KMS-11 (cell line): Measurements from ENCODE around the gene MAP3K15.

Source experiments
- H2AFZ ChIP-seq: fragments of 200-600 bp; sonication (generic); 2 replicates; pipeline ENCODE4 v1.6.1; 2016; ENCODE audit warnings: antibody characterized with exemption, mixed run types, low read depth
- H3K27ac ChIP-seq: fragments of 200-600 bp; sonication (generic); 2 replicates; pipeline ENCODE4 v1.6.1; 2016; ENCODE audit warnings: mild to moderate bottlenecking, mixed run types
- H3K27me3 ChIP-seq: fragments of 200-600 bp; sonication (generic); 2 replicates; pipeline ENCODE4 v1.6.1; 2017; ENCODE audit warnings: mild to moderate bottlenecking, low read depth, mixed run types, moderate library complexity; ENCODE audit not compliant: insufficient read depth
- H3K36me3 ChIP-seq: fragments of 200-600 bp; sonication (generic); 2 replicates; pipeline ENCODE4 v1.6.1; 2017; ENCODE audit warnings: mild to moderate bottlenecking, mixed run types; ENCODE audit not compliant: insufficient read depth
- H3K4me1 ChIP-seq: fragments of 200-600 bp; sonication (generic); 2 replicates; pipeline ENCODE4 v1.6.1; 2016; ENCODE audit warnings: mild to moderate bottlenecking, low read depth, mixed run types; ENCODE audit not compliant: poor library complexity, severe bottlenecking
- H3K4me2 ChIP-seq: fragments of 200-600 bp; sonication (generic); 2 replicates; pipeline ENCODE4 v1.7.0; 2016; ENCODE audit warnings: mild to moderate bottlenecking, mixed run types
- H3K4me3 ChIP-seq: fragments of 200-600 bp; sonication (generic); IDR thresholded peaks from 2 replicates; pipeline ENCODE4 v1.6.1; 2017; ENCODE audit warnings: low read depth, low read length, mixed read lengths; ENCODE audit not compliant: insufficient read depth
- H3K79me2 ChIP-seq: fragments of 200-600 bp; sonication (generic); 2 replicates; pipeline ENCODE4 v1.6.1; 2016; ENCODE audit warnings: low read depth, mixed run types; ENCODE audit not compliant: insufficient read depth
- H3K9ac ChIP-seq: fragments of 200-600 bp; sonication (generic); 2 replicates; pipeline ENCODE4 v1.6.1; 2016; ENCODE audit warnings: mild to moderate bottlenecking, mixed run types
- H4K20me1 ChIP-seq: fragments of 200-600 bp; sonication (generic); 2 replicates; pipeline ENCODE4 v1.6.1; 2016; ENCODE audit warnings: mild to moderate bottlenecking, mixed run types; ENCODE audit not compliant: insufficient read depth
- CTCF ChIP-seq: fragments of 200-600 bp; sonication (generic); conservative IDR thresholded peaks from 2 replicates; pipeline ENCODE4 v1.6.1; 2017; ENCODE audit warnings: low read depth, mild to moderate bottlenecking, antibody characterized with exemption, low read length, moderate library complexity, mixed read lengths

The MAP3K15 gene

GRCh38 chrX:19373351-19373891 is 141.9 kb downstream of the MAP3K15 start:
- H3K4me3 ChIP-seq = no peak overlapping the region

GRCh38 chrX:19372547-19373331 is 142.6 kb downstream of the MAP3K15 start:
- Histone ChIP-seq H3K4me1 (no peaks in the 10 kb centered on the region), H3K27ac (no peak overlapping the region), H3K4me3 (no peak overlapping the region), H3K27me3 (no peaks in the 10 kb centered on the region), H4K20me1 (no peaks in the 10 kb centered on the region), H3K36me3 (no peaks in the 10 kb centered on the region), H3K79me2 (no peaks in the 10 kb centered on the region), H2AFZ (no peak overlapping the region), H3K4me2 (no peak overlapping the region), H3K9ac (no peak overlapping the region)
- no peak; the same call in 1 of the 2 replicates for TF ChIP-seq CTCF

More at GRCh38 chrX:19373351-19373891, 141.9 kb downstream of the MAP3K15 start:
- Histone ChIP-seq H3K36me3 (no peaks in the 10 kb centered on the region), H3K27me3 (no peaks in the 10 kb centered on the region), H3K4me2 (no peak overlapping the region), H3K27ac (no peak overlapping the region), H4K20me1 (no peaks in the 10 kb centered on the region), H3K4me1 (no peaks in the 10 kb centered on the region), H3K79me2 (no peaks in the 10 kb centered on the region), H3K9ac (no peak overlapping the region), H2AFZ (no peak overlapping the region)
- no peak for TF ChIP-seq CTCF

- Histone ChIP-seq H3K4me1 (no peaks in the 10 kb centered on the region), H3K4me3 (no peak overlapping the region), H3K9ac (no peak overlapping the region), H2AFZ (no peak overlapping the region), H3K36me3 (no peaks in the 10 kb centered on the region), H3K27me3 (no peaks in the 10 kb centered on the region), H4K20me1 (no peaks in the 10 kb centered on the region), H3K27ac (no peak overlapping the region), H3K79me2 (no peaks in the 10 kb centered on the region), H3K4me2 (no peak overlapping the region)
- TF ChIP-seq CTCF = peak; percentile 64
These were observed 143.2 kb downstream of the MAP3K15 start for GRCh38 chrX:19372170-19372546.

GRCh38 chrX:19370061-19370460 is 145.2 kb downstream of the MAP3K15 start:
- no peaks in the 10 kb centered on the region for H3K27me3 ChIP-seq
- H2AFZ ChIP-seq = no peak overlapping the region
- H3K79me2 ChIP-seq = no peaks in the 10 kb centered on the region
- no peaks in the 10 kb centered on the region for H3K4me1 ChIP-seq
- no peak overlapping the region for H3K27ac ChIP-seq
- H3K4me3 ChIP-seq = no peak overlapping the region
- no peaks in the 10 kb centered on the region for H4K20me1 ChIP-seq
- no peaks in the 10 kb centered on the region for H3K36me3 ChIP-seq
- H3K4me2 ChIP-seq = no peak overlapping the region
- TF ChIP-seq CTCF = no peak
- no peak overlapping the region for H3K9ac ChIP-seq
